Keratinocyte (primary cell): ENCODE data around the gene SUN5. TPM values are rescaled to one million over a fixed set of nuclear protein-coding genes. Genes with fewer than 3 reads are reported as not detected.

Experiments
- DNase-seq: peaks from one replicate; pipeline ENCODE4 v3.0.0-alpha.2; 2011; ENCODE audit warnings: low read depth, missing footprints, low spot score
- FAIRE-seq: peaks from 2 replicates; lab custom pipeline; 2011; peaks lifted over from hg19 to GRCh38; lab: Jason Lieb, UNC
- H2AFZ ChIP-seq: 2 replicates; pipeline ENCODE4 v1.6.0; 2012; ENCODE audit warnings: low read length, control low read depth, inconsistent platforms; ENCODE audit not compliant: control insufficient read depth
- H3K27ac ChIP-seq: 2 replicates; pipeline ENCODE4 v1.5.1; 2011; ENCODE audit warnings: low read length; ENCODE audit not compliant: control insufficient read depth, insufficient read depth
- H3K27me3 ChIP-seq: 3 replicates; pipeline ENCODE4 v1.6.0; 2011; ENCODE audit warnings: low read length; ENCODE audit not compliant: control insufficient read depth, insufficient read depth; ENCODE audit errors: extremely low read depth
- H3K36me3 ChIP-seq, 2 experiments: 2 replicates in 1 of 2; 3 replicates in 1 of 2; pipeline ENCODE4 v1.5.1; 2011; ENCODE audit warnings: low read length in 2 of 2, mild to moderate bottlenecking in 1 of 2; ENCODE audit not compliant: control insufficient read depth in 2 of 2, insufficient read depth in 2 of 2; ENCODE audit errors: extremely low read depth in 1 of 2
- H3K4me1 ChIP-seq: 3 replicates; pipeline ENCODE4 v1.5.1; 2011; ENCODE audit warnings: low read length; ENCODE audit not compliant: control insufficient read depth, insufficient read depth; ENCODE audit errors: extremely low read depth
- H3K4me2 ChIP-seq: 3 replicates; pipeline ENCODE4 v1.6.0; 2011; ENCODE audit warnings: low read depth, low read length; ENCODE audit not compliant: control insufficient read depth, insufficient read depth; ENCODE audit errors: extremely low read depth
- H3K4me3 ChIP-seq, 3 experiments: fragments of 200-600 bp in 1 of 3; sonication (generic) in 1 of 3; 2 replicates in 2 of 3; 3 replicates in 1 of 3; pipeline ENCODE4 v1.5.1; 2011 to 2016; ENCODE audit warnings: low read length in 3 of 3, mild to moderate bottlenecking in 3 of 3, control low read depth in 2 of 3, inconsistent platforms in 1 of 3, low read depth in 1 of 3, mixed read lengths in 1 of 3, mixed run types in 1 of 3, moderate library complexity in 1 of 3; ENCODE audit not compliant: control insufficient read depth in 2 of 3, insufficient read depth in 2 of 3; ENCODE audit errors: extremely low read depth in 1 of 3
- H3K79me2 ChIP-seq: 2 replicates; pipeline ENCODE4 v1.6.0; 2012; ENCODE audit warnings: low read length; ENCODE audit not compliant: control insufficient read depth, insufficient read depth
- H3K9ac ChIP-seq: 3 replicates; pipeline ENCODE4 v1.6.0; 2011; ENCODE audit warnings: low read length; ENCODE audit not compliant: control insufficient read depth, insufficient read depth; ENCODE audit errors: extremely low read depth
- H3K9me1 ChIP-seq: 3 replicates; pipeline ENCODE4 v1.6.0; 2011; ENCODE audit warnings: low read length; ENCODE audit not compliant: control insufficient read depth, insufficient read depth; ENCODE audit errors: extremely low read depth
- H3K9me3 ChIP-seq: 2 replicates; pipeline ENCODE4 v1.5.1; 2012; ENCODE audit warnings: low read depth, low read length; ENCODE audit not compliant: control insufficient read depth
- H4K20me1 ChIP-seq: 3 replicates; pipeline ENCODE4 v1.6.0; 2011; ENCODE audit warnings: low read length; ENCODE audit not compliant: control insufficient read depth, insufficient read depth; ENCODE audit errors: extremely low read depth
- CTCF ChIP-seq, 3 experiments: IDR thresholded peaks in 1 of 3; conservative IDR thresholded peaks in 1 of 3; optimal IDR thresholded peaks in 1 of 3; 2 replicates in 2 of 3; 3 replicates in 1 of 3; pipeline versions ENCODE3 to v1.5.1; 2011; ENCODE audit warnings: low read length in 3 of 3, mild to moderate bottlenecking in 3 of 3, moderate library complexity in 2 of 3, control low read depth in 1 of 3, inconsistent platforms in 1 of 3; ENCODE audit not compliant: insufficient read depth in 2 of 3; ENCODE audit errors: extremely low read depth in 1 of 3
- EZH2 ChIP-seq: IDR thresholded peaks from one replicate; pipeline ENCODE4 v1.6.1; 2012; ENCODE audit warnings: inconsistent platforms, mild to moderate bottlenecking, low read length, moderate library complexity
- dilution Hi-C: fragments of 300-500 bp; cut with MboI; formaldehyde crosslinking; loops from one replicate; pipeline ENCODE4 v1.7.0; 2020; ENCODE audit warnings: low sequenced_read_pairs; ENCODE audit not compliant: extremely low pct_ligation_motif_present
- polyA plus RNA-seq, 5 experiments: library from polyadenylated mRNA; depleted of rRNA in 3 of 5; stranded (reverse) in 3 of 5; stranded (forward) in 1 of 5; unstranded in 1 of 5; fragments of >200 nt; gene quantifications; 1 replicate in 1 of 5; 2 replicates in 3 of 5; 3 replicates in 1 of 5; pipeline versions ENCODE4 v1.2.1 to v1.2.3, GENCODE V29; 2011 to 2012; ENCODE audit warnings: missing spikeins in 2 of 5, low read depth in 1 of 5, low replicate concordance in 1 of 5

Gene SUN5
- polyA plus RNA-seq, 1 donor (not counting 4 experiments of a cell fraction or from before 2014, with no cell fraction given) = not detected

DNA sequence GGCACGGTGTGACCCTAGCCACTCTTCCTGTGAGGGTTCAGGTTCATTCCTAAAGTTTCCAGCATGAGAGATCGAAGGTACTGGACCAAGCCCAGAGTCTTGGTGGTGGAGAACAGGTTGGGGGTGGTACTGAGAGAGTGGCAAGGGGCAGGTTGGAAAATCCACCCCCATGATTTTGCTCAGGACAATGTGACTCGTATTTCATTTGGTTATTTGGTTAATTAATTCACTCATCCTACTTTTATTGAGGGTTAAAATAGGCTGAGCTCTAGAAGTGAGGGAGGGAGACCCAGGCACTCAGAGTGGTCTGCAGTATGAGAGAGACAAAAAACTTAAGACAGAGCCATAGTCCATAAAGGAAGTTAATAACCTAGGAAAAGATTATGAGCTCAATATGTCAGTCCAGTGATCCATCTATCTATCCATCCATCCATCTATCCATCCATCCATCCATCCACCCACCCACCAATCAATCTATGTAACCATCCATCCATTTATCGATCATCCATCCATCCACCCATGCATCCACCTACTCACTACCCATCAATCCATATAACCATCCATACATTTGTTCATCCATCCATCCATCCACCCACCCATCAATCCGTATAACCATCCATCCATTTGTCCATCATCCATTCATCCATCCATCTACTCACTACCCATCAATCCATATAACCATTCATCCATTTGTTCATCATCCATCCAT, 20.5 kb upstream of the SUN5 start:
- Histone ChIP-seq H3K9ac (no peak overlapping the region), H3K9me3 (no peaks in the 10 kb centered on the region), H3K27me3 (no peaks in the 10 kb centered on the region), H3K4me1 (no peaks in the 10 kb centered on the region), H2AFZ (no peak overlapping the region), H3K27ac (no peak overlapping the region), H4K20me1 (no peaks in the 10 kb centered on the region), H3K4me3 (no peak overlapping the region), H3K36me3 (no peaks in the 10 kb centered on the region), H3K79me2 (no peaks in the 10 kb centered on the region), H3K4me2 (no peak overlapping the region), H3K9me1 (no peaks in the 10 kb centered on the region)
- dilution Hi-C loops = no loop called here
- TF ChIP-seq EZH2 = no peak
- DNase-seq (no peak), FAIRE-seq (no peak)

DNA sequence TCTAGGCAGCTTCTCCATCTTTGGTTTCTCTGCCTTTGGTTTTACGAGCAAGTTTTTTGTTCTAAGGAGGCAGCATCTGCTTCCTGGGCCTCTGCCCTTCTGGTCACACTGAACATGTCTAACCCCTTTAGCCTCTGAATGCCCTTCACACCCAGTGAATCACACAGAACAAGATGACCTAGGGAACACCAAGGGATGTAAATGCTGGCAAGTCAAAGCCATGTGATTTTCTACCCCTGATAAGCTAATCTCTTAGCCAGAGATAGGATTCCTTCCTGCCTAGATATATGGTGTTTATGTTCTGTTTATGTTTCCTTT, 20.0 kb upstream of the SUN5 start:
- Histone ChIP-seq H2AFZ (no peak overlapping the region), H3K9ac (no peak overlapping the region), H3K27me3 (no peaks in the 10 kb centered on the region), H3K9me1 (no peaks in the 10 kb centered on the region), H4K20me1 (no peaks in the 10 kb centered on the region), H3K4me1 (no peaks in the 10 kb centered on the region), H3K36me3 (no peaks in the 10 kb centered on the region), H3K27ac (no peak overlapping the region), H3K9me3 (no peaks in the 10 kb centered on the region), H3K79me2 (no peaks in the 10 kb centered on the region), H3K4me3 (no peak overlapping the region), H3K4me2 (no peak overlapping the region)
- FAIRE-seq (no peak), DNase-seq (no peak)
- dilution Hi-C loops = no loop called here
- TF ChIP-seq EZH2 = no peak
- TF ChIP-seq CTCF (optimal IDR thresholded peaks at IDR 0.05 in 1 of 3, IDR thresholded peaks at IDR 0.05 in 1 of 3, conservative IDR thresholded peaks at IDR 0.05 in 1 of 3; ENCODE audit: extremely low read depth in 1 of 3, insufficient read depth in 2 of 3, low read length in 3 of 3) = no peak
